ENCODE results near the gene ANKRD30B. TPM values are rescaled to one million over a fixed set of nuclear protein-coding genes. Genes with fewer than 3 reads are reported as not detected.
"Not testable (repeated sequence)": the region's sequence is repeated elsewhere in the genome, so short reads cannot be mapped to it uniquely, and the experiment has no call there.

ANKRD30B gene
- total RNA-seq, 2 experiments from 2014 or later, result not detected

DNA sequence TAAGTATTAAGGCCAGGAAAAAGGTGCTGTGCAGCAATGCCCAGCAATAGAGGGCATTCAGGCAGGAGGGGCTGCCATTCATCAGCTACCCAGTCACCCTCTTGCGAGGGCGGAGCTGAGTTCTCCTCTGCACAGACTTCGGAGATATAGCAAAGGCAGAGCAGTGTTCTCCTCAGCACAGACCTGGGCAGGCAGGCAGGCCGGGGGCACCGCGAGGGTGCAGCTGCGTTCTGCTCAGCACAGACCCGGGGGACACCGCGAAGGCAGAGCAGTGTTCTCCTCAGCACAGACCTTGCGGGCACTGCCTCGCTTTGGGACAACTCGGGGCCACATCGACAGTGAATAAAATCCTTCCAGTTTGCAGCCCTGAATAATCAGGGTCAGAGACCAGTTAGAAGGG, 130.9 kb downstream of the ANKRD30B start:
- H3K4me3 Mint-ChIP-seq; DNase-seq; H3K9me3 Mint-ChIP-seq; POLR2A ChIA-PET; H3K27me3 Mint-ChIP-seq; H3K36me3 Mint-ChIP-seq (ENCODE audit: low read depth); H3K4me1 Mint-ChIP-seq; CTCF ChIA-PET; H3K27ac Mint-ChIP-seq: not testable (repeated sequence)

DNA sequence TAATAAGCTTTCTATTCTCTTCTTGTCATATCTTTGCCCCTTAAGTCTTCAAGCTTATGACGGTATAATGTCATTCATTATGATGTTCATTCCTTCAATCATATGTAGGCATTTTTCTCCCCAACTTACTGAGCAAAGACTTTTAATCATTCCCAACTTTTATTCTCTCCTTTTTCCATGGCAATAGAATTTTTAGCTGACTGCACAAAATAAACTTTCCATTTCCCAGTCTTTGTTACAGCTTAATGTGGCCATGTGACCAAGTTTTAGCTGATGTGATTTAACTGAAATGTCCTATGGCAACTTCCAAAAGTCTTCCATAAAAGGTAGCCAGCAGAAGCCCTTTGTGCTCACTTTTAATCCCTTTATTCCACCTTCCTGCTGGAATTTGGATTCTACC, 152.5 kb downstream of the ANKRD30B start:
- H3K4me1 Mint-ChIP-seq, result no peaks in the 10 kb centered on the region
- no peaks in the 10 kb centered on the region for H3K27me3 Mint-ChIP-seq
- no peaks in the 10 kb centered on the region for H3K9me3 Mint-ChIP-seq
- CTCF ChIA-PET, result no interaction called here
- H3K4me3 Mint-ChIP-seq, result no peak overlapping the region
- H3K36me3 Mint-ChIP-seq (ENCODE audit: low read depth), result no peaks in the 10 kb centered on the region
- no peak overlapping the region for H3K27ac Mint-ChIP-seq
- DNase-seq, result no peak
- POLR2A ChIA-PET, result no interaction called here

Small RNA genes lying within 50 kb of the gene (microRNA-seq; reads per million reads assigned to microRNA genes)
- not detected for gene MIR3156-2 (ENCODE audit: borderline microRNAs expressed, borderline replicate concordance)

Other genes starting within 250 kb of the ANKRD30B start
- gene POTEC, start 204.6 kb upstream of the ANKRD30B start, total RNA-seq, result not detected